ENCODE data around the gene SRSF10.

GRCh38 chr1:24021403-24022266 is 41.5 kb upstream of the SRSF10 start:
- TF ChIP-seq POLR2AphosphoS5 (IDR thresholded peaks at IDR 0.05; ENCODE audit: low read depth): no peak
- no peak for TF ChIP-seq CTCF (IDR thresholded peaks at IDR 0.05; ENCODE audit: insufficient read depth, low read length)
- TF ChIP-seq REST (IDR thresholded peaks at IDR 0.05; ENCODE audit: insufficient replicate concordance, low read depth): no peak
